Upper lobe of left lung (tissue), 4 donors: ENCODE results near the gene FAM53B.

Source experiments
- CTCF ChIP-seq, 6 experiments: fragments of 450-650 bp in 4 of 6; fragments of 200-600 bp in 2 of 6; sonication (generic) in 2 of 6; IDR thresholded peaks; one replicate each; pipeline ENCODE4 v1.5.1; 2016 to 2019; ENCODE audit warnings: antibody characterized with exemption in 6 of 6
- POLR2A ChIP-seq, 4 donors: fragments of 450-650 bp; IDR thresholded peaks; one replicate each; pipeline ENCODE4 v1.5.1; 2016 to 2017; ENCODE audit warnings: antibody characterized with exemption in 4 of 4, mild to moderate bottlenecking in 2 of 4
- POLR2AphosphoS5 ChIP-seq, 2 donors: sonication (generic); formaldehyde crosslinking; IDR thresholded peaks; one replicate each; pipeline ENCODE4 v1.5.1; 2017; ENCODE audit warnings: antibody characterized with exemption in 2 of 2

- no peak for TF ChIP-seq CTCF (IDR thresholded peaks at IDR 0.05)
- no peak for TF ChIP-seq POLR2A (IDR thresholded peaks at IDR 0.05)
- no peak for TF ChIP-seq POLR2AphosphoS5 (IDR thresholded peaks at IDR 0.05)
Measured at GRCh38 chr10:124675824-124676223, 68.4 kb downstream of the FAM53B start.
